Mucosa of rectum (tissue), 2 donors: ENCODE results near the gene ATG9B.

Experiments used
- H3K27ac ChIP-seq, 2 donors: one replicate each; pipeline ENCODE4 v1.7.0; 2013; ENCODE audit warnings: inconsistent platforms in 2 of 2, low read depth in 2 of 2, low read length in 2 of 2
- H3K27me3 ChIP-seq, 2 donors: one replicate each; pipeline ENCODE4 v1.7.0; 2013; ENCODE audit warnings: low read length in 2 of 2; ENCODE audit not compliant: control insufficient read depth in 2 of 2, insufficient read depth in 2 of 2
- H3K36me3 ChIP-seq, 2 donors: one replicate each; pipeline ENCODE4 v1.7.0; 2013; ENCODE audit warnings: low read length in 2 of 2; ENCODE audit not compliant: control insufficient read depth in 2 of 2, insufficient read depth in 2 of 2
- H3K4me1 ChIP-seq, 2 donors: one replicate each; pipeline ENCODE4 v1.7.0; 2013; ENCODE audit warnings: low read length in 2 of 2, mild to moderate bottlenecking in 1 of 2; ENCODE audit not compliant: control insufficient read depth in 2 of 2, insufficient read depth in 2 of 2
- H3K4me3 ChIP-seq, 2 donors: one replicate each; pipeline ENCODE4 v1.7.0; 2013; ENCODE audit warnings: low read length in 2 of 2
- H3K9ac ChIP-seq, 2 donors: one replicate each; pipeline ENCODE4 v1.7.0; 2013; ENCODE audit warnings: low read length in 2 of 2, low read depth in 1 of 2, mild to moderate bottlenecking in 1 of 2
- H3K9me3 ChIP-seq, 2 donors: one replicate each; pipeline ENCODE4 v1.7.0; 2013; ENCODE audit warnings: low read length in 2 of 2; ENCODE audit not compliant: control insufficient read depth in 2 of 2
- donor health status: healthy.
- donor health status: Normal muscosa, but diverticular disease.

The ATG9B gene

DNA sequence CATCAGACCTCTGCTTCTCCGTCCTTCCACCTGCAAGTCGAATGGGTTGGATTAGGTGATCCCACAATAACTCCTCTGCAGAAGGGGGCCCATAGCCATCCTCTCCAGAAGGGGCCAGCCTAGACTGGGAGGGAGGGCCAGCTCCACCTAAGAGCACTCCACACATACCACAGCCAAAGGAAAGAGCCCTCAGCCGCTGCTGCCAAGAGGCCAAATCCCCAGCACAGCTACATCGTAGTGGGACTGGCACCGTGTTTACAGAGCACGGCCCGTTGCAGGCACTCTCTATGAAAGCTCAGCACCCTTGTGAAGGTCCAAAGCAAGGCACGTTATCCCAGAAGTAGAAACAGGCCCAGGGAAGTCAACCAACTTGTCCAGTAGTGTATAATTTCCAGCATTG lies 51.6 kb downstream of the ATG9B start:
- no peak overlapping the region for H3K9ac ChIP-seq
- peak overlapping the region in 1 of 2 donors; percentile 6 for H3K27ac ChIP-seq
- no peaks in the 10 kb centered on the region for H3K36me3 ChIP-seq
- no peak overlapping the region for H3K4me3 ChIP-seq
- H3K27me3 ChIP-seq, result peaks cover 7 to 8% of the 10 kb centered on the region in 2 donors
- H3K9me3 ChIP-seq, result no peaks in the 10 kb centered on the region
- peaks cover 30 to 36% of the 10 kb centered on the region in 2 donors for H3K4me1 ChIP-seq

DNA sequence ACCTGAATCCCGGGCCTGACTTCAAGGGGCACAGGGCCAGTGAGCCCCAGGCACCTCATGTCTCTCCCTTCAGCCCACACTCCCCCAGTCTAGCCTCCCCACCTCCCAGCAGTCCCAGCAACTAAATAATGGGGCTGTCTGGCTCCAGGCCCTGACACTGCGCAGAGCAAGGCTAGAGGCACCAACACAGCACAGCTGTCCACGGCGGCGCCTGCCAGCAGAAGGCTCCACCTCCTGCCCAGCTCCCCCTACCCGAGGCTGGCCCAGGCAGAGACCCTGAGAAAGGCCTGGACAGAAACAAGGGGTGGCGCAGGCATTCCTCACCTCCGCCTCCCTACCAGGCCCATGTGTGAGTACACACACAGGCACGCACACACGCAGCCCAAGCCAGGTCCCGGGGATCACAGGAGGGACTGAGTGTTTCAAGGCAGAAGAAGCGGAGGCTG lies 52.2 kb downstream of the ATG9B start:
- Histone ChIP-seq H3K36me3 (no peaks in the 10 kb centered on the region), H3K27me3 (peaks cover 4% of the 10 kb centered on the region in 2 donors), H3K9ac (no peak overlapping the region), H3K4me3 (no peak overlapping the region), H3K27ac (peak overlapping the region in 1 of 2 donors; percentile 32), H3K9me3 (no peaks in the 10 kb centered on the region), H3K4me1 (peaks cover 30 to 33% of the 10 kb centered on the region in 2 donors)

GRCh38 chr7:150971242-150972022 lies 52.9 kb downstream of the ATG9B start:
- Histone ChIP-seq H3K27me3 (no peaks in the 10 kb centered on the region), H3K27ac (peak overlapping the region in 1 of 2 donors; percentile 32), H3K9me3 (no peaks in the 10 kb centered on the region), H3K4me3 (no peak overlapping the region), H3K9ac (no peak overlapping the region), H3K4me1 (peaks cover 29 to 30% of the 10 kb centered on the region in 2 donors), H3K36me3 (no peaks in the 10 kb centered on the region)

GRCh38 chr7:150970424-150970823 lies 53.9 kb downstream of the ATG9B start:
- Histone ChIP-seq H3K36me3 (no peaks in the 10 kb centered on the region), H3K9ac (no peak overlapping the region), H3K9me3 (no peaks in the 10 kb centered on the region), H3K4me1 (peaks cover 23 to 25% of the 10 kb centered on the region in 2 donors), H3K27me3 (no peaks in the 10 kb centered on the region), H3K4me3 (no peak overlapping the region), H3K27ac (no peak overlapping the region)

- H3K27ac ChIP-seq, result no peak overlapping the region
- no peaks in the 10 kb centered on the region for H3K27me3 ChIP-seq
- H3K9me3 ChIP-seq, result no peaks in the 10 kb centered on the region
- H3K4me3 ChIP-seq, result no peak overlapping the region
- no peaks in the 10 kb centered on the region for H3K36me3 ChIP-seq
- peaks cover 15 to 17% of the 10 kb centered on the region in 2 donors for H3K4me1 ChIP-seq
- no peak overlapping the region for H3K9ac ChIP-seq
Observed at GRCh38 chr7:150969475-150969874, 54.8 kb downstream of the ATG9B start.

- no peaks in the 10 kb centered on the region for H3K9me3 ChIP-seq
- H3K4me3 ChIP-seq, result no peak overlapping the region
- H3K27ac ChIP-seq, result no peak overlapping the region
- no peaks in the 10 kb centered on the region for H3K27me3 ChIP-seq
- H3K9ac ChIP-seq, result no peak overlapping the region
- H3K4me1 ChIP-seq, result peaks cover 10 to 13% of the 10 kb centered on the region in 2 donors
- H3K36me3 ChIP-seq, result no peaks in the 10 kb centered on the region
Observed at GRCh38 chr7:150968734-150969372, 55.4 kb downstream of the ATG9B start.

- Histone ChIP-seq H3K27me3 (no peaks in the 10 kb centered on the region), H3K4me1 (peaks cover 5 to 7% of the 10 kb centered on the region in 2 donors), H3K27ac (no peak overlapping the region), H3K9ac (no peak overlapping the region), H3K9me3 (no peaks in the 10 kb centered on the region), H3K36me3 (no peaks in the 10 kb centered on the region), H3K4me3 (no peak overlapping the region)
Observed at GRCh38 chr7:150968056-150968733, 56.1 kb downstream of the ATG9B start.

DNA sequence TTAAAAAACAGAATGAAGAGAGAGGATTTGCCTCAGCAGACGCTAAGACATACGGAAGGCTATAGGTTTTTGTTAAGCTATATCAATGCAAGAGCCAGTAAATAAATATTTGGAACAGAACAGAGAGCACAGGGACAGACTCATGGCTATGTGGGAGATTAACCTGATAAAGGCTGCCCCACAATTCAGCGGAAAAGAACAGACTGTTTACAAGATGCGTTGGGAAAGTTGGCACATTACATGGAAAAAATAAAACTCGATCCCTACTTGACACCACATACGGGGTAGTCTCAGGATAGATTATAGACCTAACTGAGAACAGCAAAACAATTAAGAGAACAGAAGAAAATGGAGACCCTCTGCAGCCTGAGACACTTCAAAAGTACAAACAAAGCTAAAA lies 56.9 kb downstream of the ATG9B start:
- no peaks in the 10 kb centered on the region for H3K9me3 ChIP-seq
- H3K36me3 ChIP-seq, result no peaks in the 10 kb centered on the region
- H3K4me3 ChIP-seq, result no peak overlapping the region
- no peak overlapping the region for H3K9ac ChIP-seq
- no peak overlapping the region for H3K27ac ChIP-seq
- H3K4me1 ChIP-seq, result peaks cover 5 to 6% of the 10 kb centered on the region in 2 donors
- no peaks in the 10 kb centered on the region for H3K27me3 ChIP-seq

- no peak overlapping the region for H3K4me3 ChIP-seq
Observed at GRCh38 chr7:150966002-150966401, 58.3 kb downstream of the ATG9B start.

DNA sequence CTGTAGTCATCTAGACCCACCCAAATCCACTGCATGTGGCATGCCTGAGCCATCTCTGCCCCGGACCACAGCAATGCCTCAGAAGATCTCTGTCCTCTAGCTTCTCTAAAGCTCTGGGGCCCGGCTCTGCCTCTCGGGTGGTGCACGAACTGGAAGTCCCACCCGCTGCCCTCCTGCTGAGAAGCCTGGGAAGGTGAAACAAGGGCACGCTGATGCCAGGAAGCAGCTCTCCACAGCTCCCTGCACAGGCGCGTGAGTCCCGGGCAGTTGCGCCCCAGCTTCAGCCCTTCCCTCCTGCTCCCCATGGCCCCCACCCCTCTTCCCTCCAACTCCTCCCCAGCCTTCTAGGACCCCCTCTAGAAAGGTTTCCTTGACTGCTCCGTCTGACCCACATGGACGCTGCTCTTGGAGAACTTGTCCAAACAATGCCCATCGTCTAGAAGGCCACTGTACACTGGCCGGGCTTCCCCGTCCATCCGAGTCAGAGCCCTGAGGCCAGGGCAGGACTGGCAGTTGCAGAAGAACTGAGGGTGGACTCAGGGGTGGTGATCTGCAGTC lies 58.9 kb downstream of the ATG9B start:
- Histone ChIP-seq H3K4me1 (no peaks in the 10 kb centered on the region), H3K9ac (no peak overlapping the region), H3K36me3 (no peaks in the 10 kb centered on the region), H3K27ac (peak overlapping the region in 1 of 2 donors; percentile 16), H3K4me3 (no peak overlapping the region), H3K9me3 (no peaks in the 10 kb centered on the region), H3K27me3 (no peaks in the 10 kb centered on the region)

More at GRCh38 chr7:150966002-150966401, 58.3 kb downstream of the ATG9B start:
- Histone ChIP-seq H3K36me3 (no peaks in the 10 kb centered on the region), H3K9me3 (no peaks in the 10 kb centered on the region), H3K27me3 (no peaks in the 10 kb centered on the region), H3K4me1 (peaks cover 0 to 3% of the 10 kb centered on the region in 2 donors), H3K27ac (no peak overlapping the region), H3K9ac (no peak overlapping the region)
